Fibroblast of skin of left biceps (primary cell): ENCODE results near the gene VGLL3.
"Not testable (repeated sequence)": the region's sequence is repeated elsewhere in the genome, so short reads cannot be mapped to it uniquely, and the experiment has no call there.

Experiments used
- DNase-seq, 2 experiments: peaks; one replicate each; pipeline ENCODE4 v3.0.0-alpha.2; 2013; ENCODE audit warnings: low read depth in 2 of 2

VGLL3 gene

DNA sequence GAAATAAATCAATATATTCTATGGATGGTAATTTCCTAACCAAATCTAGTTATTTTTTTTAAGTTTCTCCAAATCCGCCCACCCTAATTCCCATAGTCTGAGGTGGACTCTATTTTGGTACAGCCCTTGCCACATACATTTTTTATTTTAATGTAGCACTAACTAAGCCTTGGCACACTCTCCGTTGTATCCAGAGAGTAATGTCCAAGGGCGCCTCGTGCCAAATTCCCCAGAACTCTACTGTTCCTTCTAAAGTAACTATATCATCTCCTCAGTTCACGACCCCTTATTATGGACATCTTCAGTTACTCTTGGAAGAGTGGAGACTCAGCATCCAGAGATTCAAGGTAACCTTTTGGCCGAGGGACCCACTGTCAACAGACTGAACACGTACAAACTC lies 1.3 kb downstream of the VGLL3 start:
- no peak for DNase-seq

DNA sequence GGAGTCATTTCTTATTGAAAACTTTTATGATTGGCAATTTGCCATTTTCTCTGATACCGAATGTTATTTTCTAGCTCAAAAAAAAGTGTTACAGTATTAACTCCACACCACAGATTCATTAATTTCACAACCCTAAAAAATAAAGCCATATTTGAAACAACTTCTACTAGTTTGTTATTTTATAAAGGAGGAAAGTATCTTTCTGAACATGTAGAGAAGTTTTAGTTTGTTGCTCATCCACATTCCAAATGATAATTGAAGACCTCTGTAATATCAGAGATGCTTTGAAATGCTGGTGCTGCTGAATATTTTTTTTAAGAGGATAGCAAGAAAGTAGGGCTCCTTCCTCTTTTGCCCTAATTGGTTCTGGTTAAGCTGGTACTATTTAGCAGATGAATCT lies 1.9 kb downstream of the VGLL3 start:
- no peak for DNase-seq

DNA sequence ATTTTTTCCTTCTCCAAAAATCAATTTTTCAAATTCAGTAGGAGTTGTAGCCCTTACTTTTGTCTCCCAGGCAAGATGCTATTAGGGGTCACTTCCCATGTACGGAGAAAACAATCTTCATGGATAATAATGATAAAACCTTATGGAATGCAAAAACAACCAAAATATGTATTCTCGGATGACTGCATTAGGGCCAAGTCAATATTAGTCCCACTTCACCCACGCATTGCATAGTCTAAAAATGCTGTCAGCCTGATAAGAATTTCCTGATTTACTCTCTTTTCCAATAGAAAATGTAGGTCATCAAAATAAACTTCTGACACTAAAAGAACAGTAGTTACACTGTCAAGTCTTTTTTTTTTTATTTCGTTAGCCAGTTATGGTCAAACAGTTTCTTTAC lies 2.7 kb downstream of the VGLL3 start:
- peak; percentile 81 to 83 for DNase-seq

DNA sequence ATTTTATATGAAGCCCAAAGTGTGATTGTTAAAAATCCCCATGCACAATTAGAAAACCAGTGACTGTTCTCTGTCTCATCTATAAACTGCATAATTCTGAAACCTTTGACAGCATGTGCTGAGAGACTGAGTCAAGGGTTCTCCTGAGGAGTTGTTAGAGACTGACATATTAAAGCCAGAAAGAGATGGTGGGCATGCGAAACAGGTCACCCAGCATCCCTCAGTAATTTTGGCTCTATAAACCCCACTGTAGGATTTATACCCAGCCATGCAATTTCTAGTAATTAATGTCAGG lies 3.6 kb downstream of the VGLL3 start:
- no peak for DNase-seq

DNA sequence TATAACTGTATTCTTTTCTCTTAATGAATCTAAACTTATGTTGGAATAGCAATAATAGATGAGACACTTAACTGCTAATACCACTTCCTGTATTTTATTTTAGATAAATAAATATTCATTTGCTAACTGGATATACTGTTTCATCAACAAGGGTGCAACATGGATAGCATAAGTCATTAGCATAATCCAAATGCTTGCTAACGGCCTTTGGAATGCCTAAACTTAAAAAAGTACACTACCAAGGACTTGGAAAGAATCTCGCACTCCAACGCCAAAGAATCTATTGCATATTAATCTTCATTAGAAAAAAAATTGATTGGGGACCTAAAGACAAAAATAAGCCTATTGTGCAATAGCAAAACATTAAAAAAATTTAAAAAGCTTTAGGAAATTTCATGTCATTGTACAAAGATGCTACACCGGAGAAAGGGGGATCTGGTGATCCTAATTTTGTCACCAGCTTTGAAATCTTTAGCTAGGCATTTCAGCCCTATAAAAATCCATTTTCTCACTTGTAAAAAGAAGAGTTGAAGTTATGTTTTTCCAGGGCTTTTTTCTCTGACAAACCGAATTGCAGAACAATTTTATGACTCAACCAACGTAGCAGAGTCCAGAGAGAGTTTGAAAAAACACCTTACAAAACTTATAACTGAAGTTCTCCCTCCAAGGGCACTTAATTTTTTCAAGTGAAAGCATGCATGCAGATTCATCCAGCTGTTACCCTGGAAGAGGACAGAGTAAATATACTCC lies 4.1 kb downstream of the VGLL3 start:
- no peak for DNase-seq

DNA sequence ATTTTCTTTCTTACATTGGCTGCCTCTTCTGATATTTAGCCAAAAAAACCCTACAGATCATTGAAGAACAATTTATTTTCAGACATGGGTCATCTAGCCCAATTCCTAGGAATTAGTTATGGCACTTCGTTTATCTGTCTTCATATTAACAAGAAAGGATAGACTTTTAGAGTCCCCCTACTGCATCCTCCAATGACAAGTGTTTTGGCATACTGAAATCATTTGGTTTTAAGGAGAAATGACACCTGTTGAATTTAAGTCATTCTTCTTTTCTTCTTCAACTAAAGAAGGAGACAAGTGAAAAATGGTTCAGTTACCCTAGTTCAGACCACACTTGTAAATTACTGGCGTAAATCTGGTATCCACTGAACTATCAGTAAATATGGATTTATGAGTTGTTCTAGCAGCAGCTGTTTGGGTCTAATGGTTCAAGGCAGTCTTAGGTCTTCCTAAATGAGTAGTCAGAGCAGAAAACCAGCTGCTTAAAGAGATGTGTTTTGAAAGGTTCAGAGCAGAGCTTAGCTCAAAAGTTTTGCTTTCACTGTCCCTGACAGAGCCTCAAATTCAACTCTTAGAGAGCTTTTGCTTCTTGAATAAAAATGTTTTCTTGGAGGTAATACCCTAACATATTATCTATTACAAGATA lies 5.6 kb downstream of the VGLL3 start:
- no peak for DNase-seq

DNA sequence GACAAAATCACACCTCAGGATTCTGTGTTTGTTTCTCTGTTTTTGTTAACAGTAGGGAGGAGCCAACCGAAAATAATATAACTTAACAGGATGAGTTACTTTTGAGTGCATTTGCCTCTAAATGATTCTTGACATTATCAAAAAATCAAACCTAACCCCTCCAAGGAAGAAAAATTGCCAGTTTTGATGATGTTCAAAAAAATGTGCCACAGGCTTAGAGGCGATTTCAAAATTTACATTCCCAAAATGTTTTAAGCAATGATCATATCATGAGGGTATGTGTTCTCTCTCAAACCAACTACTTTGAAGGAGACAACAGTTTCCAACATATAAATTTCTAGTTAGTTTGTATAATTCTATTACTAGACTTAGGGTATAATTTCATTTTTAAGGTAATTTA lies 6.7 kb downstream of the VGLL3 start:
- no peak for DNase-seq

DNA sequence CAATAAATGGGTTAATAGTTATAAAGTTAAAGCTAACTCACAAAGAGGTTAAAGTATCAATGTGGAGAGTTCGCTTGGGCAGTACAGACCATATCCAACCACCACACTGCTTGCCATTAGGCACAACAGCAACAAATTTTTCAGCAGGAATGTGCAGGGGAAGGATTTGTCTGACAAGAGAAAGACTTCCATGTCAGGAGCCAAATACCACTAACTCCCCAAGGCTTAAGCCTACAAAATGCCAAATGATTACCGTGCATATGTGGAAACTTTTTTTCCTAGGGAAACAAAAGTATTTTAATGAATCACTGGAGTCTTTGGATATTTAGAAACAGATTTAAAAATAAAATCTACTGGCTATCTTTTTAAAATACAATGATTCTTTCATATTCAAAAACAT lies 8.1 kb downstream of the VGLL3 start:
- DNase-seq, result peak; percentile 87 to 89

DNA sequence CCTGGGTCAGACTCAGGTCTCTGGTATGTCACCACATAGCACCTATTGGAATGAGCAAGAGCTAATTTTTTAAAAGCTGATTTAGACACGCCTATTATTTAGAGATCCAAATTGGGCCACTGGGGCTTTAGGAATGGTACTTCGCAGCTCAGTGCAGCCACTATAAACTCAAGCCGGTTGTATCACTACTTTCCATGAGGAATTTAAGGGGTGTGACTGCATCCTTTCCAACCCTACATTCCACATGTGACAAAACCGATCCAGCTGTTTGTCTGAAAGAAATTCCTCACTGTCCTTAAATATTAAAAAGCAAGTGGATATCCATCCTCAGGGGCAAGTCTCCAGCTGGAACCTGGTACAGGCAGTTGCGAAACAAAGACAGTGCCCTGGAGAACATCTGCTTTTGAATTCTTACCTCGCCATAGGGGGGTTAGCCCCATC lies 12.8 kb downstream of the VGLL3 start:
- DNase-seq, result no peak

DNA sequence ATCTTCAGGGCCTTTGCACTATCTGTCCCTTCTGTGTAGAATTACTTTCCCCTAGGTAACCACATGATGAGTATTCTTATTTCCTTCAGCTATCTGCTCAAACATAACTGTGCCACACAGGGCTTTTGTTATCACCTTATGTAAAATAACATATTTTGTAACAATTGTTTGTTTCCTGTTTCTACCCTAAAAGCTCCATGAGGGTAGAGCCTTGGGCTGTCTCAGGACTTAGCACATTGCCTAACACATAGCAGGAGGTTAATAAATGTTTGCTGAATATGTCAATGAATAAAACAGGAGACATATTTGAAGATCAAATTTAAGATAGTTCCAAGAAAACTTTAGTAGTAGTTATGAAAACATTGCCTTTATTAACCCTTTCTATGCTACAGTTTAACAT lies 14.7 kb downstream of the VGLL3 start:
- DNase-seq, result no peak

DNA sequence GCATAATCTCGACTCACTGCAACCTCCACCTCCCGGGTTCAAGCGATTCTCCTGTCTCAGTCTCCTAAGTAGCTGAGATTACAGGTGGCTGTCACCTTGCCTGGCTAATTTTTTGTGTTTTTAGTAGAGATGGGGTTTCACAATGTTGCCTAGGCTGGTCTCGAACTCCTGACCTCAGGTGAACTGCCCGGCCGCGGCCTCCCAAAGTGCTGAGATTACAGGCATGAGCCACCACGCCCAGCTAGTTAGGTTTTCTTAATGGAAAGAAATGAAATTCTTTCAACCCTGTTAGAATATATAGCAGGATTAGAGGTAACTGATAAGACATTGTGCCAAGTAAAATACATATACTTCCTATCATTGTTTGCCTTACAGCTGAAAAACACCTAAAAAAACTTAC lies 16.8 kb downstream of the VGLL3 start:
- not testable (repeated sequence) for DNase-seq

DNA sequence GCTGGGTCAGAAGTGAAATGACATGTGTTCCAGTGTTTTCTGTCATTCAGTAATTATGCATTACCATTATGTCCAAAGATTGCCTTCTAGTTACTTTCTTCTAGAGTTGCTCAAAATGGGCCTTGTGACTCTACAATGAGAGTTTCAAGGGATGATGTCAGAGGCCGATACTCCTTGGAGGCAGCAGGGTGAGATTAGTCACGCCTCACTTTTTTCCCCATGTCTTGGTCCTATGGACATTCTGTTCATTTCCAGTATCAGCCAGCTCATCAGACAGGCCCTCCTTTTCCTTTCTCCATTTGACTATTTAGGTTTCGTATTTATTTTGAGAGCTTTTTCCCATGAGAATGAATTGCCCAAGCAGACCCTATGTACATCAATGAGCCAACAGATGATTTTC lies 17.5 kb downstream of the VGLL3 start:
- DNase-seq, result no peak

DNA sequence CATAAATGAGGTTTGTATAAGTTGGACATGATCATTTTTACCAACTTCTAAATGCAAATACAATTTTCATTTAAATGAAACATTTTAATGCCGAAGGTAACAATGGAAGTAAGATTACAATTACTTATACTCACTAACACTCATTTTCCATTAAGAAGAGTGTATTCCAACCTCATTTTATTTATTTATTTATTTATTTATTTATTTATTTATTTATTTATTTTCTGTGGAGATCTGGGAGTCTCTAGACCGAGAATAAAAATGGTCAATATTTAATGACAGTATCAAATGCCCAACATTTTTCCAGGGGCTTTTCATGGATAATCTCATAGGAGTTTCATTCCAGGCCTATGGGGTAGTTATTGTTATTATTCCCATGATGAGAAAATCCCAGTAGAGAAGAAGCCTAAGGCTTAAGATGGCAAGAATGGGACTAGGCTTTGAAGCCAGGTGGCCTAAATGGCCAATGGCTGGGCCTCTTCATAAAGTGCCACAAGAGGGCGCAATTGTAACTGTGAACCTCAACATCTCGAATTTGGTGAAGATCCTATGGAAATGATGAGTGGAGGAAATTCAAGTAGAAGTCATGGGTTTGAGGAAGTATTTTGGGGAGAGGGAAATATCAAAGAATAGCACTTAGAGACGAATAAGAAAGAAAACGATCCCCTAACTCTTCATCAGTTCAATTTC lies 21.3 kb downstream of the VGLL3 start:
- DNase-seq, result no peak

DNA sequence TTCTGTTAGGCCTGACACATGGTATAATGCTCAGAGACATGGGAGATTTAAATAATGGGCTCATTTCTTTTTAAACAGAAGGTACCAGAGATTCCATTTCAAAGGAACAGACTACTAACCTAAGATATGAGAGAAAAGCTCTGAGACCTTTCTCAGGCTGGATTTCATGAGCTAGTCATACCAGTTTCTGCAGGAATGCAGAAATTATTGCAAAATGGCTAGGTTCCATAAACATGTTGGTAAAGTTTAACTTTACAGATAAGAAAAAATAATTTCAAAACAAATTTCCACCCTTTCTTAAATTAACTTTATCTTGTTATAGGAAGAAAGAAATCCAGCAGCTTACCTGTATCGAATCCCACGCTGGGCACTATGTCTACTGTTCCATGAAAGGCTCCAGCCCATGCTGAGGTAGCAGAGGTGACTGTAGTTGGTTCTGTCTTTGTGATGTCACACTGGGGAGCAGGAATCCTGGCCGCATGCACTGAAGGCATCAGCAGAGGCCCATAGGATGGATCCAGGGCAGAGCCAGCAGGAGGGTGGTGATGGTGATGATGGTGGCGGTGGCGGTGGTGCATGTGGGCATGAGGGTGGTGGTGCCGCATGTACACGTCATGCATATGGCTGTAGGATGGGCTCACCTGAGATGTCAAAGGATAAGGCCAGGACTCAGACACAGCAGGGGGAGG lies 22.6 kb downstream of the VGLL3 start:
- no peak for DNase-seq

DNA sequence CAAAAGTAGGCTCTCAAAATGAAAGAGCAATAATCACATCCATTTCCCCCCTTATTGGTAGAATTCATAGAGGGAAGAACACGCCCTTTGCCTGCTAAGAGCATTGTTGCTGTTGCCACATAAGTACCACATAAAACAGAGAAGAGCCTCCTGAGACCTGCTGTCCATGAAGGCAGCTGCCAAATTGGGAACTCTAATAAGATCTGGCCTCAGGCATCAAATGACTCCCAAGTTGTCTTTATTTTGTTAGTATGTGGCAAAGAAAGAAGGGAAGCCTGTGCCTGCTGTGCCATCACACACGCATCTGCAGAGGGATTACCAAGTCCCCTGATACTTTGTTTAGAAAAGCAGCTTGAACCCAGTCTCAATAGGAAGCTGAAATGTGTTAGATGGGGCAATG lies 23.9 kb downstream of the VGLL3 start:
- no peak for DNase-seq

DNA sequence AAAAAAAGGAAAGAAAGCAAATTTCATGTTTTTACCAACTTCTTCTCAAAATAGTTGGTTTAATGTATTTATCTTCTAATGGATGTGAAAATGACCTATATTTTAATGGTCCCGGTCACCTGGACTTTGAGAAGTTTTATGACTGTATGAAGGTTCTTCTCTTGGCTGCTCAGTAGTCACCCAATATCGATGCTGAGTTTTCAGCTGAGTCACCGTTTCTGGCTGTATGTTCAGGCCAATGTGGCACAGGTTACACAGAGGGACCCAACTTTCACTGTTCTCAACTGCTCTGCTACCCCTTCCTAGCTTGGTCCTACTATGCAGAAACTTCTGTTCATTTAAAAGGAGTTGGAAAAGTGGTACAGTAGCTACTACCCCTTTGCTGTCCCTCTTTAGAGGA lies 25.8 kb downstream of the VGLL3 start:
- no peak for DNase-seq

DNA sequence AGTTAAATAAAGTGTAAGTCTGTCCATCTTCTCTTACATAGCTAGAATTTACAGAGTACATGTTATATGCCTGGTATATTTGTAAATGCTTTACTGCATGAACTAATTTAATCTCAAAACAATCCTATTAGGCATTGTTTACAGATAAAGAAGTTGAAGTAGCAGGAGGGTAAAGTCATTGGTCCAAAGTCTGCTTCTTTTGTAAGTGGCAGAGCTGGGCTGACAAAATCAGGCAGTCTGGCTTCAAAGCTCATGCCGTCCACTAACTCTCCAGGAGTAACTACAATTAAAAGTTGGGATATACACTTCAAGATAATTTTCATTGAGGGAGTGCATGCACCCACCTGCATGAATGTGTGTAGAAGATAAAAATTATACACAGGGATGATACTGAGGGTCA lies 27.3 kb downstream of the VGLL3 start:
- DNase-seq, result no peak

DNA sequence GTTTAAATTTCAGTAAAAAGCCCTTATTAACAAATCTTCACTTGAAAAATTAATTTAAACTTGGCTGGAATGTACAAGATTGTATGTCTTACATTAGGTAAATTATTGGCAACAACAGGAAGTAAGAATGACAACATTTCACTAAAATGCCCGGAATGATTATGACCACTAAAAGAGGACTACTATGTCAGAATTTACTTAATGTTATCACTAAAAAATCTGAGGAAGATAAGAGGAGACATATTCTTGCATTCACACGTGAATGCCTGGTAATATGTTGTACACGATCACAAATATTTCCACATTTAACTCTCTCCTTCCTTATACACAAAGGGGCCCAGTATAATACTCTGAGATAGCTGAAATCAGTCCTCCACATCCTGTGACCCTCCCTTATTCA lies 29.7 kb downstream of the VGLL3 start:
- DNase-seq, result no peak

DNA sequence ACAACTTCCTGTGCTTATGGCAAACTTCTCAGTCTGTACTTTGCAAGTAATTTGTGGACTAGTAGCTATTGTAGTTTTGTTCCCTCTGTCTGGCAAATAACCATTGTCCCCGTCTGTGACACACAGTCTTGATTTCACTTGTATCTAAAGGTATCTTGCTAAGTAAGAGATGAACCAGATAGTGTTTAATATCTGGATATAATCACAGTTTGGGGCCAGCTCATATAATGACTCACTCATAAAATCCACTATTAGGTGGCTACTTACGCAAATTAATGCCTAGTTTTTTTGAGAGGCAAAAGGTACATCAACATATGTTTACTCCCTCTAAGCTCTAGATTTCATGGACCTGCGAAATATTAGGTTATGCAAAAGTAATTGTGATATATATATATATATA lies 30.4 kb downstream of the VGLL3 start:
- DNase-seq, result no peak

DNA sequence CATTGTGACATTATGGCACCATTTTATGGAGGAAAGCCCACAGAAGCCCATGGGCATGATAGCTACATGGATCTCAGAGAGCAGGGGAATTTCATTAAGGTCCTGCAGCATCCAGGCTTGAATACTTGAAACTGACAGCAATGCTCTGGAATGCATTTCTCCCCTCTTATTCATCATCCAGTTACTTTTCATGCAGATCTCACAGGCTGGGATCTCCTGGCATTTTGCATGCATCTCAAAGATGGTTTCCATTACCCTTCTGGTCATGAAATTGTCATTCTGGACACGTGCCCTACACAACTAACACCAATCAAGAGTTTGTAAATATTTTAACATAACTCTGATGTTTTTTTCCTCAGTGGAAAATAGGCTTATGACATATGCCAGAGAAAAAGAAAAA lies 32.4 kb downstream of the VGLL3 start:
- peak; percentile 83 to 87 for DNase-seq

DNA sequence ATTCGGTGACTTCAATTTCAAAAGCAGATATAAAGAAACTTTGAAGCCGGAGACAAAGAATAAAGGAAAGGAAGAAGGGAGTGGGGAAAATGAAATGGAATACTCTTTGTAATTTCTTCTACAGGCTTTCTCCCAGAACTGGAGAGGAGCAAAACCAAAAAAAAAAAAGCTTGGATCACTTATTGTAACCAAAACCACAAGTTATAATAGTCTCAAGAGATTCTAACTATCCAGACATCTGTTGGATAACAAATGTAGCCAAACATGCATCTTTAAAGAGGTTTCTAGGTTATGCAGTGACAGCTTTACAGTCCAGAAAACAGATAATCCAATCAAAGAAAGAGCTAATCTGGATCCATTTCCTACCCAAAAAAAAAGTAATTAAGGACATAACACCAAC lies 36.2 kb downstream of the VGLL3 start:
- DNase-seq, result peak in 1 of 2 experiments; percentile 63

DNA sequence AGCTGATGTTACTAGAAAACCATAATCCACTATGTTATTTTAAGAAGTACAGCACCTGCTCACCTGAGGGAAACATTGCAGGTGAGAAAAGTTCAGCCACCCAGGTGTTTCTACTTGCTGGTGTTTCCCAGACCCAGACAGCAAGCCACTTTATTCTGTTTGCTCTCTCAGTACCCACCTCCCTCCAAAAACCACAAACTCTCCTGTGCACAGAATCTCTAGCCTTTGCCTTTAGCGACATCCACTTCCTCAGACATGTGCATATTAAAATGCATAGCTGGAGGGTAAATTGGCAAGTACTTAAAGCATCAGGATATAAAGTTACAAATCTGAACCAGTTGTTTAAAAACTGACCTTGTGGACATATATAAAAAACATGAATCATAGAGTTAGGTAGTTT lies 36.7 kb downstream of the VGLL3 start:
- DNase-seq, result no peak

DNA sequence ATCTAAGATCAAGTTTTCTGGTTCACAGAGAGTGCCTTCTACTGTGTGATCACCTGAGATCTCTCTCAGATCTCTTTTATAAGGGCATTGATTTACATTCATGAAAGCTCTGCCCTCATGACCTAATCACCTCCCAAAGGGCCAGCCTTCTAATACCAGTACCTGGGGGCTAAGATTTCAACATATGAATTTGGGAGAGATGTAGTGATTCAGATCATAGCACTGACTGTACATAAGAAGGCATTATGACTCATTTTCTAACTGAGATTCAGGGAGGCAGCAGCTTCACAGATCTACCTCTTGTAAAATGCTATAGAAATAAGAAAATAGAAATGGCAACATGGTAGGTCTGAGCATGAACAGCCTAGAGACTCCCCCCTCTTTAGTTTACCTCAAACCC lies 39.6 kb downstream of the VGLL3 start:
- no peak for DNase-seq
